Measurements from ENCODE around the gene SDR39U1.
"Not testable (repeated sequence)": the region's sequence is repeated elsewhere in the genome, so short reads cannot be mapped to it uniquely, and the experiment has no call there.

The SDR39U1 gene, protein sequence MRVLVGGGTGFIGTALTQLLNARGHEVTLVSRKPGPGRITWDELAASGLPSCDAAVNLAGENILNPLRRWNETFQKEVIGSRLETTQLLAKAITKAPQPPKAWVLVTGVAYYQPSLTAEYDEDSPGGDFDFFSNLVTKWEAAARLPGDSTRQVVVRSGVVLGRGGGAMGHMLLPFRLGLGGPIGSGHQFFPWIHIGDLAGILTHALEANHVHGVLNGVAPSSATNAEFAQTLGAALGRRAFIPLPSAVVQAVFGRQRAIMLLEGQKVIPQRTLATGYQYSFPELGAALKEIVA

DNA sequence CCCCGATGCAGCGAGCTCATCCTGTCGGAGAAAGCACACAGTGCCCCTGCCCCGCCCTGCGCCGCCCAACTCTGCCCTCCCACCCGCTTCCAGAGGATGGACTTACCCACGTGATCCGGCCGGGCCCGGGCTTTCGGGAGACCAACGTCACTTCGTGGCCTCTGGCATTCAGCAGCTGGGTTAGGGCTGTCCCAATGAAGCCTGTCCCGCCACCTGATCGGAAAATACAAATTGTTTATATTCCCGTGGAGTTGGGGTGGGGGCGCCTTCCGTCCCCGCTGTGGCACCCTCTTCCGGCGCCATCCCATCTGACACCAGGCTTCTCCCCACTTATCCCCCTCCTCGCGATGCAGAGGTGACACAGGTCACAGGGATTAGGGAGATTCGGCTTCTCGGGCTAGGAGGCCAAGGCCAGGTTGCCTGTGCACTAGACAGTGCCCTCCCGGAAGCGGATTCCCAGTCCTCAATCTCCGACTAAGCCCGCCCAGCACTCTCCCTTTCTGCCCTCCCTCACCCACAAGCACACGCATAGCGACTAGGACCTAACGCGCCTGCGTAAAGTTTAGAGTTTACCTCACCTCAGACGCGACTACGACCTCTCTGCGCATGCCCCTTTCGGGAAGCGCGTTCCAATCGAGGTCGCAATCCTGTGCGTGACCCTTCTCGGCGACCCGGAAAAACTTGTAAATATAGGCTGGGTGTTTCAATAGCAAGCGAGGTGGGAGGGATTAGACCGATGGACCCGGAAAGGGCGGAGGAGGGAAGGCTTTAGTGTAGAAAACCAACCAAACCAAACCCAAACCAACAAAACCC lies at the start of gene SDR39U1:
TSS of gene SDR39U1 (minus strand) at position 537 of the 813 bp plus-strand sequence. CDS start at position 530, 7 bp downstream.
- peak; percentile 98 for DNase-seq

DNA sequence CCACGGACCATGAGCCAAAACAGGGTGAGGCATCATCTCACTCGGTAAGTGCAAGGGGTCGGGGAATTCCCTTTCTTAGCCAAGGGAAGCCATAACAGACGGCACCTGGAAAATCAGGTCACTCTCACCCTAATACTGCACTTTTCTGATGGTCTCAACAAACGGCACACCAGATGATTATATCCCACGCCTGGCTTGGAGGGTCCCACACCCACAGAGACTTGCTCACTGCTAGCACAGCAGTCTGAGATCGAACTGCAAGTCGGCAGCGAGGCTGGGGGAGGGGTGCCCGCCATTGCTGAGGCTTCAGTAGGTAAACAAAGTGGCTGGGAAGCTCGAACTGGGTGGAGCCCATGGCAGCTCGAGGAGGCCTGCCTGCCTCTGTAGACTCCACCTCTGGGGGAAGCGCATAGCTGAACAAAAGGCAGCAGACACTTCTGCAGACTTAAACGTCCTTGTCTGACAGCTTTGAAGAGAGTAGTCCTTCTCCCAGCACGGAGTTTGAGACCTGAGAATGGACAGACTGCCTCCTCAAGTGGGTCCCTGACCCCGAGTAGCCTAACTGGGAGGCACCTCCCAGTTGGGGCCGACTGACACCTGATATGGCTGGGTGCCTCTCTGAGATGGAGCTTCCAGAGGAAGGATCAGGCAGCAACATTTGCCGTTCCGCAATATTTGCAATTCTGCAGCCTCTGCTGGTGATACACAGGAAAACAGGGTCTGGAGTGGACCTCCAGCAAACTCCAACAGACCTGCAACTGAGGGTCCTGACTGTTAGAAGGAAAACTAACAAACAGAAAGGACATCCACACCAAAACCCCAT lies 49.2 kb upstream of the SDR39U1 start:
- not testable (repeated sequence) for DNase-seq

DNA sequence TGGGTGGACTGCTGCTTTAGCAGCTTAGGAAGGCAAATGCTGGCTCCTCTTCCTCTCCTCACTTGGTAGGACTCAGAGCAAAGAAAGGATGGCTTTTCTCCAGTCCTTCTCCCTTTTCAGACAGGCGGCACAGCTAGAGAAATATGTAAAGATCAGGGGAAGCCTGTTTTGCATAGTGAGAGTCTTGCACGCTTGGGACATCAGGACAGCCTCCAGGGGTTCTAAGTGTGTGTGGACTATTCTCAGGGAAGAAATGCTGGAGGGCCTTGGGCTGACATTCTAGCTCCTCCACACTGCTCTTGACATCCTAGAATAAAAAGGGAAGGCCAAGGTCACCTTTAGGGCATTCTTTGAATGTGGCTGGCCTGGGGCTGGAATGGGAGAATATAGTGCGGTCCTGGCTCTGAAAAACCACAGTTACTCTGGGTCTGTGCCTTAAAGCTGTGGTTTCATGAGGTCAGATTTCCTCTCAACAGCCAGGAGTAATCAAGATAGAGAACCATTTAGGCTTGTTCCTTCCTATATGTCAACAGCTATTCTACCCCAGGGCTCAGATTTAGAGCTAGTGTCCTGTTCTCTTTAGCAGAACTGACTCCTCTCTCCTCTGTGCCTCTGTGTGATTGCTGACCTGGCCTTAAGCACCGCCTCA lies 41.2 kb upstream of the SDR39U1 start:
- peak; percentile 71 for DNase-seq

DNA sequence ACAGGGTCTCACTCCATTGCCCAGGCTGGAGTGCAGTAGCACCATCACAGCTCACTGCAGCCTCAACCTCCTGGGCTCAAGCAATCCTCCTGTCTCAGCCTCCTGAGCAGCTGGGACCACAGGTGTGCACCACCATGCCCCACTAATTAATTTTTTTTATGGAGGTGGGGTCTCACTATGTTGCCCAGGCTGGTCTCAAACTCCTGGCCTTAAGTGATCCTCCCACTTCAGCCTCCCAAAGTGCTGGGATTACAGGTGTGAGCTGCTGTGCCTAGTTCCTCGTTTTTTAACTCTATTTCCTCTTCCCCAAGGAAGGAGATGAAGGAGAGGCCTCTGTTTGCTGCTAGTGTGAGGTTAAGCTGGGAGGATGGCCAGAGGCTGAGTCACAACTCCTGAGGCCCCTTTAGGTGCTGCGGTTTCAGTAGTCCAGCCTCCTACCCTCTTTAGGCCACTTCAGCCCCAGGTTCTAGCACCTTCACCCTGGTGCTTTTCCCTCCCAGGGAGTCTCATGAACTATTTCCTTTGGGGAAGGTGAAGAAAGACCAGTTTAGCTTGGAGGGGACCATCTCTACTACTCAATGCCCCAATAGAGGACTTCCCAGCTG lies 40.2 kb upstream of the SDR39U1 start:
- DNase-seq = not testable (repeated sequence)

DNA sequence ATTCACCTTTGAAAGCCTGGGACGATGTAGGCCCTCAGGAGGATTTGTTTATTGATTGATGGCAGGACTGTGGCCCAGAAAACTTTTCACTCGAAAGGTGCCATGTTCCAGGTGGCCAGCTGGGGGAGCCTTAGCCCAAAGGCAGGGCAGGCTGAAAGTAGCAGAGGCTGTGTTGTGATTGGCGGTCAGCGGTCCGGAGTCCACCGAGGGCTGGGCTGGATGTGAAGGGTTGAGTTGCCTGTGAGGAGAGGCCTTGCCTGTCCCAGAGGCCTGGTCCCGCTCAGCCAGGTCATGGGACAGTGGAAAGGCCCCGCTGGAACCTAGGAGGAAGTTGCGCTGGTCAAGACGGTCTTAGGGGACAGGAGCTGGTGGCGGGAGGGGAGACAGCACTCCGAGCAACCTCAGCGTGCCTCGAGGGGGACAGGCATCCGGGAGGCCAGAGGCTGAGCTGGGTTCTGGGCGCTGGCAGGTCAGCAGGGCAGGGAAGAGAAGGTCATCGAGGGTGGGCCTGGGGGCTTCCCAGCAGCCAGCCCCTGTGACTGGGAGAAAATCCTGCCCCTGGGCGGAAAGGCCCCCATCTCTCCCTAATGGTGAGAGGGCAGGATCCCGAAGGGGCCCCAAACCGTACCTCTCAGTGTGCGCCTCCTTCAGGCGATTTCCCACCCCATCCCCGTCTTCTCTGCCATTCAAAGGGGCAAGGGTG lies 39.2 kb upstream of the SDR39U1 start:
- DNase-seq = no peak

DNA sequence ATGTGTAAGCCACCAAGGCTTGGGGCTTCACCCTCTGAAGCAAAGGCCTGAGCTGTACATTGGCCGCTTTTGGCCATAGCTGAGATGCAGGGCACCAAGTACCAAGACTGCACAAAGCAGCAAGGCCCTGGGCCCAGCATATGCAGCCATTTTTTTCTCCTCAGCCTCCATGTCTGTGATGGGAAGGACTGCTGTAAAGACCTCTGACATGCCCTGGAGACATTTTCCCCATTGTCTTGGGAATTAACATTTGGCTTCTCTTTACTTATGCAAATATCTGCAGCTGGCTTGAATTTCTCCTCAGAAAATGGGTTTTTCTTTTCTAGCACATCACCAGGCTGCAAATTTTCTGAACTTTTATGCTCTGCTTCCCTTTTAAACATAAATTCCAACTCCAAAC lies 37.4 kb upstream of the SDR39U1 start:
- DNase-seq = not testable (repeated sequence)

DNA sequence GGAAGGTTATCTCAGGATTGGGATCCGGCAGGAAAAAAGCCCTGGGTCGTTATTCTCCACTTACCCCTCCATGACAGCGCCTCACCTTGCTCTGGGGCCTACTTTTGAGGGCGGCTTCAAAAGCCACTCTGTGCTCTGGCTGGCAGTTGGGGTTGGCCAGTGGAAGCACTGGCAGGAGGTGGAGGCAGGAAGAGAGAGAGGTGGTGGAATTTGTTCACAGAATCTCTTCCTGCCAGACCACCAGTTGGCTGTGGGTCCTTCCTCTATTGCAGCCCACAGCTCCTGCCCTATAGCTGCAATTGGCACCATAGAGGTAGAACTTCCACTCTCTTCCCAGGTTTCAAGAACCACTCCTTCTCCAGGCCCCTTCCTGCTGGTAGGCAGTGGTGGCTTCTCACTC lies 32.7 kb upstream of the SDR39U1 start:
- DNase-seq = peak; percentile 61

DNA sequence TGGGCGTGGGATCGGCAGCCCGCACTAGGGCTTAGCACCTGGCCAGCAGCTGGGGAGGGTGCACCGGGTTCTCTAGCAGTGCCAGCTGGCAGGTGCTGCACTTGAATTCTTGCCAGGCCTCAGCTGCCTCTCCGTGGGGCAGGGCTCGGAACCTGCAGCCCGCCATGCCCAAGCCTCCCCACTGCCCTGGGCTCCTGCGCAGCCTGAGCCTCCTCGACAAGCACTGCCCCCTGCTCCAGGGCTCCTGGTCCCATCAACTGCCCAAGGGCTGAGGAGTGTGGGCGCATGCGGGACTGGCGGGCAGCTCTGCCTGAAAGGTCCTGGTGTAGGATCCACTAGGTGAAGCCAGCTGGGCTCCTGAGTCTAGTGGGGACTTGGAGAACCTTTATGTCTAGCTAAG lies 30.6 kb upstream of the SDR39U1 start:
- no peak for DNase-seq

DNA sequence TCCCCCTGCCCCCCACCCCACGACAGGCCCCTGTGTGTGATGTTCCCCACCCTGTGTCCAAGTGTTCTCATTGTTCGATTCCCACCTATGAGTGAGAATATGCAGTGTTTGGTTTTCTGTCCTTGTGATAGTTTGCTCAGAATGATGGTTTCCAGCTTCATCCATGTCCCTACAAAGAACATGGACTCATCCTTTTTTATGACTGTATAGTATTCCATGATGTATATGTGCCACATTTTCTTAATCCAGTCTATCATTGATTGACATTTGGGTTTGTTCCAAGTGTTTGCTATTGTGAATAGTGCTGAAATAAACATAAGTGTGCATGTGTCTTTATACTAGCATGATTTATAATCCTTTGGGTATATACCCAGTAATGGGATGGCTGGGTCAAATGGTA lies 27.9 kb upstream of the SDR39U1 start:
- not testable (repeated sequence) for DNase-seq

DNA sequence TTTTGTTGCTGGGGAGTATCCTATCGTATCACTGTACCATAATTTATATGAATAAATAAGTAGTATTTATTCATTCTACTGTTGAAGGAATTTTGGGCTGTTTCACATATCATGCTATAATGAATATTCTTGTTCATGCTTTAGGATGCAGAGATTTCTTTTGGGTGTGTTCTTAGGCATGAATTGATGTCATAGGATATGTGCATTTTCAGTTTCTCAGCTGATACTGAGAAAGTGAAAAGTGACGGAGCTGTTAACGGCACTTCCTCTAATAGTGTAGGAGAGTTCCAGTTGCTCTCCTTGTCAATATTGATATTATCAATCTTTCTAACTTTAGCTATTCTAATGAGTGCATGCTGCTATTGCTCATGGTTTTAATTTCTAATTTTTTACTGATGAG lies 23.2 kb upstream of the SDR39U1 start:
- DNase-seq = no peak

DNA sequence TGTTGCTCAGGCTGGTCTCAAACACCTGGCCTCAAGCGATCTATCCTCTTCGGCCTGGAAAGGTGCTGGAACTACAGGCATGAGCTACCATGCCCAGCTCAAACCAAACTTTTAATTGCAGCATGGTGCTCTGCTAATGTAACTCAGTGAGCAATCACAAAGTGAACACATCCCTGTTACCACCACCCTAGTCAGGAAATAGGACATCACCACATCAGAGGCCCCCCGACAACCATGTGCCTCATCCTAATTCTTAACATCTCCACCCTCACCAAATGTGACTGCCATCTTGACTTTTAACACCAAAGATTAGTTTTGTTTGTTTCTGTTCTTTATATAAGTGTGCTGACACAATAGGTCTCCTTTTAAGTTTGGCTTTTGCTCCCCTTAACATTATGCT lies 22.8 kb upstream of the SDR39U1 start:
- no peak for DNase-seq

DNA sequence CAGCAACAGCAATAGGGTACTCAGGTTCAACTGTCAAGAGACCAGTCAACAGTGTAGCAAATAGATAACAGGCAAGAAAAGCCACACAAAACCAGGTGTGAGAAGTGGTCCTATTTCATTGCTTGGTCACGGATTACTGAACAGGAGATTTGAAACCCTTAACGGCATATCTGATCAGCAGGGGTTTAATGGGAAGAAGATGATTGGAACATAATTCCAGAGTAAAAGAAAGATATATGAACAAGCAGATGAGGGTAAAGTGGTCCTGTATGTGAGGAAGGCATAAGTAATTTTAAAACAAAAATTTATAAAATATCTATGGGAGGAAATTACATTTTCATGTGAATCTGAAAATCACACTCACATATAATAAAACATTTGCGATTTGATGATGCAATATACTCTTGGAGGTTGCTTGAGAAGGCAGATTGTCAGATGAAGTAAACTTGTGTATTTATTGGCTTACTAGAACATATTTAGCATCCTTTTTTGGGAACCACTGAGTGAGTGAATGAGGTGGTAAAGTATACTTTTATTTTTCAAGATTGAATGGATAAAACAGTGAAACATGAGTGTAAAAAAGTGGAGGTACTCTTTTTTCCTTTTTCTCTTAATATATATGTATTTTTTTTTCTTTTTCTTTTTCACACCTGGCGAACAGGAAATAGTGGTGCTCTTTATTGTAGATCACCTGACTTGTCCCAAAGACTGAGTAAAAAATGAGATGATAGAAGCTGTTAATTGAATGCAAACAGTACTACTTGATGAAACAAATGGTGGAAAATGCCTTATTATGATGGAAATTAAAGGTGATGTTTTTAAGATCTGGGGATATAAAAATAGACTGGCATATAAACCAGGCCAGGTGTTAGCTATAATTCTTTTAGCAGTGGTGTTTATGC lies 21.6 kb upstream of the SDR39U1 start:
- DNase-seq = no peak

DNA sequence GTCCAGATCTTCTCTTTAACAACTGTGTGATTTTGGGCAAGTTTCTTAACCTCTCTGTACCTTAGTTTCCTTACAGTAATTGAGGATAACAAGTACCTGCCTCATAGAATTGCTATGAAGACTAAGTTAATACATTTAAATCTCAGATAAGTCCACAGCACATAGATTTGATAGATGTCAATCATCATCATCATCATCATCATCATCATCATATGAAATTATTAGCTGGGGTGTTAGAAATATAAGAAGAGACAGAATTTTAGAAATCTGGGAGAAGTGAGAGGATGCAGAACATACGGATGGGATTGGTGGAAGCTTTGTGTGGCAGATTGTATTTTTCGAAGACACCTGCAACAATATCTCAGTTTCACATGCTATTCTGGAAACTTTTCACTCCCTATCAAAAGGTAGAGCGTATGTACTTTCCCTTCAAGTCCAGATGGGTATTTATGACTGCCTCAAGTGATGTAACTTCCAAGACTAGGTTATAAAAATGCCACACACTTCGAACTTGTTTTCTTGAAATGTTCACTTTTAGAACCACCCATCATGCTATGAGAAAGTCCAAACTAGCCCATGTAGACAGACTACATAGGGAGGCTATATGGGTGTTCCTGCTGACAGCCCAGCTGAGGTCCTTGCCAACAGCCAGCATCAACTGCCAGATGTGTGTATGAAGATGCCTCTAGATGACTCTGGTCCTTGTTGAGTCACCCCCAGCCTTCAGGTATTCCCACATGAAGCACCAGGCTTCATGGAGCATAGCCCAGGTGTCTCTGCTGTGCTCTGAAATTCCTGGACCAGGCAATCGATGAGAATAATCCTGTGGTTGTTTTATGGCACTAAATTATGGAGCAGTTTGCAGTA lies 20.7 kb upstream of the SDR39U1 start:
- no peak for DNase-seq

DNA sequence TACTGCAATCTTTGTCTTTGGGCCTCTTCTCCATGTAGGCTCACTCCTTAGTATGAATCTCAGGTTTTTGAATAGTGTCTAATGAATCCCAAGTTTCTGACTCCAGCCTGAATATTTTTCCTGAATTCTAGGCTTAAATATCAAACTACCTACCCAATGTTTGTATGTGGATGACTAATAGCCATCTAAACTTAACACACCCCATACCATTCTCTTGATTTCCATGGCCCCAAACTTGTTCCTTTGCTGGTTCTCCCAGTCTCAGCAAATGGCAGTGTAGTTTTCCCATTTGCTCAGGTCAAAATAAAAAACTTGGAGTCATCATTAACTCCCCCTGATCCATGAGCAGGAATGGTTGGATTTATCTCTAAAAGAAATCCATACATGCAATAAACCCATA lies 18.8 kb upstream of the SDR39U1 start:
- no peak for DNase-seq

DNA sequence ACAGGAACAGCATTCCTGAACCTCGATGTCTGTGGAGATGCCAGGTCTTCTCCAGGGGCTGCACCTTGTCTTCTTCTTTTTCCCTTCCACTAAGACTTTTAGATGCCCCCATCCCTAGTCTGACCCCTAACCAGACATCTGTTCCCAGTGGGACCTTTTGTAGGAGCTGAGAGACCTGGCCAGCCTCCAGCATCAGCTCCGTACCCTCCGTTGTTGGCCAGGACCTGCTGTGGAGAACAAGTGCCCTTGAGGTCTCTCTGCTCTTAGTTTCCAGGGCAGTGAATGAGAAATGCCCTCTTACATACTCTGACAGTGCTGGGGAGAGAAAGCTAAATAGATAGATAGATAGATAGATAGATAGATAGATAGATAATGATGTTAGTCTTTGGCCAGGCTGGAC lies 16.8 kb upstream of the SDR39U1 start:
- DNase-seq = no peak

DNA sequence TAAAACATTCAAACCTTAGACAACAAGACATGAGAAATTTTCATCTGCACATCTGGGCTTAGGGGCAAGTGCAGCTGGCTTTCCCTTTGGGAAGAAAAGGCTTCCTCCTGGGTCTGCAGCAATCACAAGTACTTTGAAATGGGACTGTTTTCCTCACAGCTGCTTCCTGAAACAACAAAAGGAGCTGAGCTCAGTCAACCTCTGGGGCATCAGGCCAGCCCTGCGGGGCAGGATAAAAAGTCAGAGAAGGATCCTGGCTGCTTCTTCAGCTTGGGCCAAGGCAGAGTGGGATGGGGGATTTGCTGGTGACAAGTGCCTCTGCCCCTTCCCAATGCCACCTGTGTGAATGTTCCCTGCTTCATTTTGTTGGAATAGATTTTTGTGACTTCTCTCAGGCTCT lies 16.2 kb upstream of the SDR39U1 start:
- no peak for DNase-seq

DNA sequence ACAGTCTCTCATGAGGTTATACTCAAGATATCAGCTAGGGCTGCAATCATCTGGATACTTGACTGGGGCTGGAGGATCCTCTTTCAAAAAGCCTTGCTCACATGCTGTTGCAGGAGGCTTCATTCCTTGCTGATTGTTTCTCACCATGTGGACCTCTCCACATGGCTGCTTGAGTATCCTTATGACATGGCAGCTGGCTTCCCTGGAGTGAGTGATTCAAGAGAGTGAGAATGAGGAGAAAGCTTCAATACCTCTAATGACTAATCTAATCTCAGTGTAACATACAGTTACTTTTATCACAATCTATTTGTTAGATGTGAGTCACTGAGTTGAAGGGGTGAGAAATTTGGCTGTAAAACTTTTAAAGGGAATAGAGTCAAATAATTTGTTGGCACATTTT lies 14.4 kb upstream of the SDR39U1 start:
- no peak for DNase-seq

DNA sequence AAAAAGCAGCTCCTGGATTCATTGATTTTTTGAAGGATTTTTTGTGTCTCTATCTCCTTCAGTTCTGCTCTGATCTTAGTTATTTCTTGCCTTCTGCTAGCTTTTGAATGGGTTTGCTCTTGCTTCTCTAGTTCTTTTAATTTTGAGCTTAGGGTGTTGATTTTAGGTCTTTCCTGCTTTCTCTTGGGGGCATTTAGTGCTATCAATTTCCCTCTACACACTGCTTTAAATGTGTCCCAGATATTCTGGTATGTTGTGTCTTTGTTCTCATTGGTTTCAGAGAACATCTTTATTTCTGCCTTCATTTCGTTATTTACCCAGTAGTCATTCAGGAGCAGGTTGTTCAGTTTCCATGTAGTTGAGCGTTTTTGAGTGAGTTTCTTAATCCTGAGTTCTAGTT lies 8.3 kb upstream of the SDR39U1 start:
- DNase-seq = not testable (repeated sequence)

DNA sequence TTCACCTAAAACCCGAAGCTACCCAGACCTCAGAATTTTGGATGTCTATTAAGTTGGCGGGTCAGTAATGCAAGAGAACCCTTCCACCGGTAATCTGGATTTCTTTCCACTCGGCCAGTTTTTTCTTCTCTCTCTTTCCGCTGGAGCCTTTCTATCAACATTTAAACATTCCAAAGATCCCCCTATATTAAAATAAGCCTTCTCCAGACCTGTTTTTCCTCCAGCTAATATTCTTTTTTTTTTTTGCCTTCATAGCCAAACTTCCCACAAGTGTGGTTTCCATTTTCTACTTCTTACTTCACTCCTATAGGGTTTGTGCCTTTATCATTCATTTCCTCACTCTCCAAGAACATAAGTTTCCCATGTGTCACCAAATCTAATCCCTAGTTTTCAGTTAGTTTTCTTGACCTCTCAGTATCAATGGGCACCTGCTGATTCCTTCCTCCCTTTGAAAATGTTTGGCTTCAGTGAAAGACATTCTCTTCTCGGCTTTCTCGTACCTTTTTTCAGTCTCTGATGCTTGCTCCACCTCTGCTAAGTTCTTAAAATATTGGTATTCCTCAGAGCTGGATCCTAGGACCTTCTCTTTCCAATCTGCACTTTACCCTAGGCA lies 583 bp upstream of the SDR39U1 start:
- DNase-seq = no peak

Measured in GDM1 (cell line).